Caki2 (cell line): ENCODE measurements around the gene LILRB2. TPM values are rescaled to one million over a fixed set of nuclear protein-coding genes. Genes with fewer than 3 reads are reported as not detected.
"Not testable (repeated sequence)": the region's sequence is repeated elsewhere in the genome, so short reads cannot be mapped to it uniquely, and the experiment has no call there.

ENCODE experiments used
- DNase-seq: peaks from one replicate; pipeline ENCODE4 v3.0.0-alpha.2; 2015; ENCODE audit warnings: low read depth
- in situ Hi-C: cut with HindIII; loops from 2 replicates; pipeline ENCODE4 v1.10.0; 2016; ENCODE audit warnings: low sequenced_read_pairs, low pct_unique_long_range_greater_than_20kb, mixed read lengths
- total RNA-seq: library from RNA; depleted of rRNA; stranded (reverse); fragments of >200 nt; shearing (Covaris generic); gene quantifications from 2 replicates; pipeline ENCODE4 v1.2.3, GENCODE V29; 2014; ENCODE audit warnings: low replicate concordance

LILRB2 gene
- total RNA-seq, 1 experiment from 2014 or later = not detected

DNA sequence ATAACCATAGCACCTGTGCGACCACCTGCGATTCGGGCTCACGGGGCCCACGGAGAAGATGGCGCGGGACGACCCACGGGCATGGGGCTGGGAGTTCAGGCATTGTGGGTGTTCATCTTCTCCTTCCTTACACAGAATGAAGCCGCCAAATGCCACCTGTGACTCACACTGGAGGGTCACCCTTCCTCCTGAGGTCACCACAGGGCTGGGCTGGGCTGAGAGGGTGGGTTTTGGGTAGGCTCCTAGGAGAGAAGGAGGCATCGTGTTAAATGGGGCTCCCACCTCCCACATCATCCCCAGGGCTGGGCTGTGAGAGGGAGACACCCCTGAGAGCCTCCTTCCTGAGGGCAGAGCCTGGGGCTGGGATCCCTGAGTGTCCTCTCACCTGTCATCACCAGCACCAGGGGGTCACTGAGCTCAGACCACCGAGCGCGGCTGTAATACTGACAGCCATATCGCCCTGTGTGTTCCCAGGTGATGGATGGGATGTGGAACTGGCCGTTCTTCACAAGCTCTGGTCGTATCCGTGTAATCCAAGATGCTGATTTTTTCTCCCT is 1.4 kb downstream of the LILRB2 start:
- in situ Hi-C loops = no loop called here

DNA sequence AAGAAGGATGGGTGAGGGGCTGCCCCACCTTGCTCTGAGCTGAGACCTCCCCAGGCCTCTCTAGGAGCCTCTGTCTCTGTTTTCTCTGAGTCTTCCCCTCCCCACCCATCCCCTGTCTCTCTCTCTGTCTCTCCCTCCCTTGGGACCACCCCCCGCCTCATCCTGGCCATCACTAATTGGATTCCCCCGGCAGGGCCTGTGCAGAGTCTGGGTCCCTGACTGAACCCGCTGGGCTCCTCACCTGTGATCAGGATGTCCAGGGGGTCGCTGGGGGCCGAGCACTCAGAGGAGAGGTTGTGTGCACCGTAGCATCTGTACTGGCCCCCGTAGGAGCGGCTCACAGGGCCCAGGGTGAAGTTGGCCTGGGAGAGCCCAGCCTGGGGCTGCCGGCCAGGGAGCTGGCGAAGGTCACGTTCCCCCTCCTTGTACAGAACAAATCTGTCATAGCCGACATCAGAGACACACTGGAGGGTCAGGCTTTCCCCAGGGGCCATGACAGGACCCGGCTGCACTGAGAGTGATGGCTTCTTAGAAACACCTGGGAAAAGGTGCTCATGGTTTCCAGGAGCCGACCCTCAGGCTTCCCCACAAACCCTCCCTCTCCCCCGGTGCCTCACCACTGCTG is 2.2 kb downstream of the LILRB2 start:
- DNase-seq, in situ Hi-C loops: not testable (repeated sequence)

More for the DNA sequence above, 1.4 kb downstream of the LILRB2 start:
- no peak for DNase-seq

DNA sequence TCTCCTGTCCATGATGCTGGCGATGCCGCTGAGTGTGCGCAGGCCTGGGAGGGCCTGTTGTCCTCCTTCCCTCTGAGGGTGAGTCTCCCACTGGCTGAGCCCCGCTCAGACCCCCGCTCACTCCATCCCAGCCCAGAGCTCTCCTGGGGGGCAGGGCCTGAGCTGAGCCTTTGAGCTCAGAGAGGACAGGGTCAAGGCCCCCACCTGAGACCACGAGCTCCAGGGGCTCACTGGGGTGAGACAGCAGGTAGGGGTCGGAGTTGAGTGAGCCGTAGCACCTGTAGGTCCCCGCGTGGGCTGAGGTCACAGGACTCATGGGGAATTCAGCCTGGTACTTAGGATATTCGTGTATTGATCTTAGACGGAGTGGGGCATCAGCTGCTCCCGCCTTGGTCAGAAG is 2.9 kb downstream of the LILRB2 start:
- in situ Hi-C loops, DNase-seq: not testable (repeated sequence)

DNA sequence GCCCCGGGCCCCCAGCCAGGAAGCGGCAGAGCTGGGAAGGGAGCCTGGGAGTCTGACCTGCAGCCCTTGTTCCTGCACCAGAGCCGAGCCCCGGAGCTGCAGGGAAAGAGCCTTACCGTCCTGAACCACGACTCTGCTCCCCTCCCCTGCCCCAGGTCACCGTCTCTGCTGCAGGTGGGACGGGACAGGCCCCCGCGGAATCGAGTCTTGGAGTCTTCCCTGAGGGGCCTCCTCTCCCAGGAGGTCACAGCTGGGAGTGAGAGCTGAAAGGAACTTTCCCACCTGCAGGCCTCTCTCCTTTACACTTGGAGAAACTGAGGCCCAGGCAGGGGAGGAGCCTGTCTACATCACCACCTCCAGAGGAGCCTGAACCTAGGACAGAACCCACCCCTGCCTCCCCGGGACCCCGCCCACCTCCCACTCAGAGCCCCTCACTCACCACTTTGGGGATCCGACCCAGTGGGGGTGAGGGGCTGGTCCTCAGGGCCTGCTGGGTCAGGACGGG is 3.7 kb downstream of the LILRB2 start:
- in situ Hi-C loops, DNase-seq: not testable (repeated sequence)

DNA sequence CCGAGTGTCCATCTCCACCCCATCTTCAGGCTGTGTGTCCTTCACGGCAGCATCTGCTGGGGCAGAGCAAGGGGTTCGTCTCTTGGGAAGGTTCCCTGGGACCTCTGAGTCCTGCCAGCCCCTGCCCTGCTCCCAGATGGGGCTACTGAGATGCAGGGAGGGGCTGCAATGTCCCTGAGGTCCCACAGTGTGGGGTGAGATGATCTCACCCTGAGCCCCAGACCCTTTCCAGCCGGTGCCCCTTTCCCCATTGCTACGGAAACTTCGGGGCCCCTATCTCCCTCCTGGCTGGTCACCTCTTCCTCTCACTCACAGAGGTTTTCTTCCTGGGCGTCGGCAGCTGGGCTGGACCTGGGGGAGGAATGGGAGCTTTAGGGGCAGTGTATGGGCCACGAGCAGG is 5.0 kb downstream of the LILRB2 start:
- DNase-seq = no peak
- in situ Hi-C loops = no loop called here

DNA sequence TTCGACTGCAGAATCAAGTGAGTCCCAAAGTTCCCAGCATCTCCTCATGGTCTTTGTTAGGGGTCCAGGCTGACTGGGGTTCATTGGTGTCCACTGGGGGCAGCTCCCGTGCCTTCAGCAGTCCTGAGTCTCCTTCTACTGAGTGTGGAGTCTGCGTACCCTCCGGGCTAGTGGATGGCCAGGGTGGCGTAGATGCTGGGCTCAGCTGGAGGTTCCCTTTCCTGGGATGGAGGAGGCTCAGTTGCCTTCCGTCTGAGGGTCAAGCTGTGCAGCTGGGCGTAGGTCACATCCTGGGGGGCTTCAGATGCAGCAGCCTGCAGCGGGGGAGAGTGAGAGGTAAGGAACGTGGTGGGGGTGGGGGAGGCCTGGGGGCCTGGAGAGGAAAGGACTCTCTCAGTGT is 6.4 kb downstream of the LILRB2 start:
- DNase-seq, in situ Hi-C loops: not testable (repeated sequence)

DNA sequence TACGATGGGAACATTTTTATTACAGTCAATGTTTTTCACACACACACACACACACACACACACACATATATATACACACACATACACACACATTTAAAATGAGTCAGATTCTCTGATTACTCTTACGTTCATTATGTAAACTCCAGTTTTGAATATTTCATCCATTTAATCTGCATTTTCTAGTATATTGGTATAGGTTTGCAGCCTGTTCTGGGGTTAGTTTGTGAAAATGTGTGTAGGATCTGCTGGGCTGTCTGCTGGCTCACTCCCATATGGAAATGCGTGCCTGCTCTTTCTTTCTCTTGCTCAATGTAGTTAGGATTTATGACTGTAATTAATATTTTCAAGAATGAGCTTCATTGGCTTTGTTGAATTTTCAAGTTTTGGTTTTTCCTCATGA is 7.1 kb downstream of the LILRB2 start:
- no peak for DNase-seq
- in situ Hi-C loops = no loop called here

DNA sequence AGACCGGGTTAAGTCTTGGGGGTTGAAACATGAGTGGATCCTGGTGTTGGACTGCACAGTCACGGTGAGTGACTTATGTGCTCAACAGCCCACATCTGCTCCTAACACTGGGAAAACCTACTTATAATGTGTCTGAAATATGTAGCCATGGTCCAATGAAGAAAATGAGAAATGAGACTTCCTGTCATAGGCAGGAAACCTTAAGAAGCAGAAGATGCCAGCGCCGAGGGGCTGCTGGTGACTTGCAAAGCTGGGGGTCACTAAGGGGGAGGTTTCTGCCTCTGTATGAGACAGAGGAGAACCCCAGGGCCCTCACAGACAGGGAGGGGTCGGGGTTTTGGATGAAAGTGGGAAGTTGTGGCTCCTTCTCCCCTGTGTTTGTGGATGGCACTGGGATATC is 8.7 kb downstream of the LILRB2 start:
- in situ Hi-C loops = not testable (repeated sequence)

DNA sequence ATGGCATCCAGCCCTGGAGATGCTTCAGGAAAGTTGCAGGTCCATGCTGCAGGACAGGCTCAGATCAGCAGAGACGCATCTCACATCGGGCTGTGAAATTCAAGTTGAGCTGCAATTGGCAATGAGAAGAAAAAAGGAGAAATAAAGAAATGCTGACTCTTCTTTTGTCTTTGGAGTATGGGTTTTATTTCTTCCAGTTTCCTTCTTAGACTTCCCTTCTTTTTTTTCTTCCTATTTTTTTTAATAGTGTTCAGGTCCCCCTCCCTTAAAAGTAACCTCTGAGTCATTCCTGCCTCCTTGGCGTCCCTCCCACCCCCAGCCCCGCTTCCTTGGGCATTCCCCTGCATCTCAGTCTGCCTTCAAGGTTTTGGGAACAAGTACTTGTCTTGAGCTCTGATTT is 9.3 kb downstream of the LILRB2 start:
- in situ Hi-C loops, DNase-seq: not testable (repeated sequence)

More for the DNA sequence above, 8.7 kb downstream of the LILRB2 start:
- DNase-seq = not testable (repeated sequence)

DNA sequence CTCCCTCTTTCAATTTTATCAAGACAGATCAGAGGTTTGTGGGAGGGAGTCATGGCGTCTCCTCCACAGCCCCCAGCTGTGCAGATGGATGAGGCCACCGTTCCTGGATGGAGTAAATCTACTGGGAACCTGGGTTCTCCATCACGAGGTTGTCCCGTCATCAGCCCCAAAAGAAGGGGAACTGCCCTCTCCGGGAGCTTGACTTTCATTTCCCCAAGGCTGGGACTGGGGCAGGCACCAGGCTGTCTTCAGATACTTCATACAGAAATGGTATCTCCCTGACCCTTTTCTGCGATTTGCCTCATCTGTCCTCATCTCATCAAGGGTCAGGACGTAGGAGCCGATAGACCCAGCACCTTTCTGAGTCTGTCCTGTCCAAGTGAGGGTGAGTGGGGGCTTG is 9.8 kb downstream of the LILRB2 start:
- in situ Hi-C loops = no loop called here
- no peak for DNase-seq

DNA sequence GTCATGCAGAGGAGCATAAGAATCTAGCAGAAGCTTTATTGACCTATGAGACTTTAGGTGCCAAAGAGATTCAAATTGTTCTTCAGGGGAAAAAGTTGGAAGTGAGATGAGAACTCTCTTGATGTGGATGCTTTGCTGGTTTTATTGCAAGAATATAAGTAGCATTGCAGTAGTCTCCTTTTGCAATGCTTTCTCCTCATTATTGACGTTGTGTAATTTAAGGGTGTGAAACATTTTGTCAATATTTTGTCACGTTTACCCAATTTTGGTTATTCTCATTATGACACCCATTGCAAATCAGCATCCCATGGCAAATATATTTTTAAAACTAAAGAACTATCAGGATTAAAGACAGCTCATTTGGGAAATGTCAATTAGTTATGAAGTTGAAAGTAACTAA is 12.0 kb downstream of the LILRB2 start:
- in situ Hi-C loops = no loop called here
- no peak for DNase-seq

DNA sequence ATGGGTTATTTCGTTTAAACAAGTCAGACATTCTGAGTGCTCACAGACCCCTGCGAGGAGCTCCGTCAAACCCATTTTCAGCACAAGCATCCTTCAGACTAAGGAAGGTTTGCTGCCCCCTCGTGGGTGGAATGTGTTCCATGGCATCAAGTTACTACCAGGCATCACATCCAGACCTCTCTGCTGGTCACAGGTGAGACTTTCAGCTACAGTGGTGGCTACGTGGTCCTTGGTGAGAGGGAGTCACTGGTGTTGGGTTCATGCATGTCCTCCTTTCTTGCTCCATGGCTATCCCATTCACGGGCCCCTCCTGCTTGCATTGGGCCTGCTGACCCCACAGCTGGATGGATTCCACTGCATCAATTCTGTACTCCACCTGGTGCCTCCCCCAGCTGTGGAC is 14.8 kb downstream of the LILRB2 start:
- DNase-seq = peak; percentile 47
- in situ Hi-C loops = no loop called here

DNA sequence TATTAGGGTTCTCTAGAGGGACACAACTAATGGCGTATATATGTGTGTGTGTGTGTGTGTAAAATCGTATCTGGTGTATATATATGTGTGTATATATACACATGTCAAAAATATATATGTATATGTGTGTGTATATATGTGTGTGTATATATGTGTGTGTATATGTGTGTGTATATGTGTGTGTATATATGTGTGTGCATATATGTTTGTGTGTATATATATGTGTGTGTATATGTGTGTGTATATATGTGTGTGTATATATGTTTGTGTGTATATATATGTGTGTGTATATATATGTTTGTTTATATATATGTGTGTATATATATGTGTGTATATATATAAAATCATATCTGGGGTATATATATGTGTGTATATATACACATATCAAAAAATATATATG is 18.4 kb downstream of the LILRB2 start:
- in situ Hi-C loops = no loop called here
- no peak for DNase-seq

DNA sequence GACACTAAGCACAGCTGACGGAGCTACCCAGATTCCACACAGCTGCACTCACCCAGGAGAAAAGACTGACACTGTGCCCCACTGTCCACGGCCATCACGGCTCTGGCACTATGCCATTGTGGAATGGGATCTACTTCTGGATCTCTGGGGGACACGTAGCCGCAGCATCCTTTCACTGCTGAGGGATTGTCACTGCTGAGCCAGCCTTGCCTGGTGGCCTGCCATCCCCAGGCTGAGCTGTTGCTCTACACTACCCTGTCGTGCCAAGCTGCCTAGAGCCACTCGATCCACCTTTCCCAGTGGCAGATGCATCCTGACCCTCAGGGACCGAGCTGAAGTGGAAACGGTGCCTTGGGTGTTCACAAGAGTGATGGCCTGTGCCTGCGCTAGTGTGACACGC is 18.8 kb downstream of the LILRB2 start:
- no peak for DNase-seq
- in situ Hi-C loops = no loop called here

DNA sequence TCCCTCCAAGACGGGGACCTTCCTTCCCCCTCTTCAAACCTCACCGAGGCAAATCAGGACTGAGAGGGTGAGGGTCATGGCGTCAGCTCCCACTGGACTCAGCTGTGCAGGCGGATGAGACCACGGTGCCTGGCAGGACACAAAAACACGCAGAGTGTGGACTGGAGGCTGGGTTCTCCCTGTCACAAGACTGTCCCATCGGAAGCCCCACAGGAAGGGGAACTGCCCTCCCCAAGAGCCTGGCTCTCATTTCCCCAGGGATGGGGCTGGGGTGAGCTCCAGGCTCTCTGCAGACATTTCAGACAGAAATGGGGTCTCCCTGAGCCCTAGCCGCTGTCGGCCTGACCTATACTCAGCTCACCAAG is 23.8 kb downstream of the LILRB2 start, which contains the start of gene LILRB5:
TSS of gene LILRB5 (minus strand) at position 158 of the 365 bp plus-strand sequence. CDS start at position 78, 80 bp downstream.
- no peak for DNase-seq
- in situ Hi-C loops = no loop called here

DNA sequence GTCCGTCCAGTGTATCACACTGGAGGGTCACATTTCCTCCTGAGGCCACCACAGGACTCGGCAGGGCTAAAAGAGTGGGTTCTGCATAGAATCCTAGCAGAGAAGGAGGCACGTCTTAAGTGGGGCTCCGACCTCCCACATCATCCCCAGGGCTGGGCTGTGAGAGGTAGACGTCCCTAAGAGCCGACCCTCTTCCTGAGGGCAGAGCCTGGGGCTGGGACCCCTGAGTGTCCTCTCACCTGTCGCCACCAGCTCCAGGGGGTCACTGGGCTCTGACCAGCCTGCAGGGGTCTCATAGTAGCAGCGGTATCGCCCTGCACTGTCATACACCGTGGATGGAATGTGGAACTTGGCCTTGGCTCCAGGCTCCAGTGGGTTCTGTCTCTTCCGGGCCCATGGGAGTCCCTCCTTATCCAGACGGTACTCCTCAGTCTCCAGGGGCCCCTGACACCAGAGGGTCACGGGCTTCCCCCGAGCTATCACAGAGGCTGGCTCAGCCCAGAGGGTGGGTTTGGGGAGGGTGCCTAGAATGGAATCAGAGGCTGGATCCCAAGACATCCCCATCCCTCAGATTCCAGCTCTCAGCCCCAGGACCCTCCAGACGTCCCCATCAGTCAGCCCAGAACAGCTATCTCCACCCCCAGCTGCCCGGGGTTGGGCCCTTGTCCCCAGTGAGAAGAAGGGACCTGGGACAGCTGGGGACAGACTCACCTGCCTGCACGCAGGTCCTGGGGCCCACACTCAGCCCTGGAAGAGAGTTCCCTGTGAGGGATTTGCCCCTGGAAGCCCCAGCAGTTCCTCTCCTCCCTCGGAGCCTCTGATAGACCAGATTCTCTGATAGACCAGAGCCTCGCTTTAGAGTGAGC is 24.4 kb downstream of the LILRB2 start:
- in situ Hi-C loops = no loop called here
- DNase-seq = no peak

DNA sequence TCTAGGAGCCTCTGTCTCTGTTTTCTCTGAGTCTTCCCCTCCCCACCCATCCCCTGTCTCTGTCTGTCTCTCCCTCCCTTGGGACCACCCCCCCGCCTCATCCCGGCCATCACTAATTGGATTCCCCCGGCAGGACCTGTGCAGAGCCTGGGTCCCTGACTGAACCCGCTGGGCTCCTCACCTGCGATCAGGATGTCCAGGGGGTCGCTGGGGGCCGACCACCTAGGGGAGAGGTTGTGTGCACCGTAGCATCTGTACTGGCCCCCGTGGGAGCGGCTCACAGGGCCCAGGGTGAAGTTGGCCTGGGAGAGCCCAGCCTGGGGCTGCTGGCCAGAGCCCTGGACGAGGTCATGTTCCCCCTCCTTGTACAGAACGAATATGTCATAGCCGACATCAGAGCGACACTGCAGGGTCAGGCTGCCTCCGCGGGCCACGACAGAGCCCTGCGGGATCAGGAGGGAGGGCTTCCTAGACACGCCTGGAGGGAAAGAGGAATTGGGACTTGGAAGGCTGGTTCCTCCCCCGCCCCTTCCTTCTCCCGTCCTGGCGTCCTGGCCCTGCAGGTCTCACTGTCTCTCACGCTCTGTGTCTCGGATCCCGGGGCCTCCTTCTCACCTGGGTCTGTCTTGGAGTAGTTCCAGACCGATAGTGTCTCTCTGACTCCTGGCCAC is 25.7 kb downstream of the LILRB2 start:
- no peak for DNase-seq
- in situ Hi-C loops = no loop called here

DNA sequence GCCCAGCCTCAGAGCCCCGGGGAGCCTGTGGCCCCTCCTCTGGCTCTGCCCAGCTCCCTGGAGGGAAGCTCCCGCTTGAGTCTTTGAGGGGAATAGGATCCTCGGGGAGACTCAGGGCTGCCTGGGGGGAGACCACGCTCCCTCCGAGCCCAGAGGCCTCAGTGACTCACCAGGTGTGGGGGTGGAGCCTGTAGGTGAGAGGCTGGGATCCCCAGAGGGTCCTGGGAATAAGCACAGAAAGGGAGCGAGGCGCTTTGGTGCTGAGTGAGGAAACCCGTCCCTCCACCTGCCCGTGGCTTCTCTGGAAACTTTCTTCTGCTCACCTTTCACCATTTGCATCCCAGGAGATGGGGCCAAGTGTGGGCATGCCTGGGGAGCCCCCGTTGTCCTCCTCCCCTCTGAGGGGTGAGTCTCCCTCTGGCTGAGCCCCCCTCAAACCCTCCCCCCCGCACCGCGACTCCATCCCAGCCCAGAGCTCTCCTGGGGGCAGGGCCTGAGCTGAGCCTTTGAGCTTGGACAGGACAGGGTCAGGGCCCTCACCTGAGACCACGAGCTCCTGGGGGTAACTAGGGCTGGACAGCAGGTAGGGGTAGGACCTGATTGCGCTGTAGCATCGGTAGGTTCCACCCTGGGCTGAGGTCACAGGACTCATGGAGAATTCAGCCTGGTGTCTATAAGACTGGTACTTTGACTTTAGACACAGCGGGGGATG is 26.6 kb downstream of the LILRB2 start:
- DNase-seq = no peak

More for the DNA sequence above, 26.6 kb downstream of the LILRB2 start:
- in situ Hi-C loops = no loop called here
